Spleen (tissue), 11 donors: ENCODE measurements around the gene FRAS1. TPM values are rescaled to one million over a fixed set of nuclear protein-coding genes. Genes with fewer than 3 reads are reported as not detected.

Experiments
- DNase-seq: peaks from one replicate; pipeline ENCODE4 v3.0.0-alpha.2; 2020
- H3K27ac ChIP-seq, 8 donors: fragments of 200-600 bp; sonication (generic) in 7 of 8; 1 replicate in 4 of 8; 2 replicates in 4 of 8; pipeline versions ENCODE4 v1.5.0 to v1.8.0; 2016 to 2021; ENCODE audit warnings: inconsistent platforms in 4 of 8, mild to moderate bottlenecking in 4 of 8, moderate library complexity in 1 of 8
- H3K27me3 ChIP-seq, 7 donors: fragments of 200-600 bp; sonication (generic) in 6 of 7; replicated peaks in 1 of 7; 1 replicate in 4 of 7; 2 replicates in 3 of 7; pipeline versions ENCODE4 v1.5.0 to v1.8.0; 2016 to 2021; ENCODE audit warnings: inconsistent platforms in 3 of 7, mild to moderate bottlenecking in 1 of 7
- H3K36me3 ChIP-seq, 6 donors: fragments of 200-600 bp; sonication (generic) in 5 of 6; 1 replicate in 4 of 6; 2 replicates in 2 of 6; pipeline versions ENCODE4 v1.5.0 to v1.8.0; 2016 to 2021; ENCODE audit warnings: inconsistent platforms in 2 of 6
- H3K4me1 ChIP-seq, 6 donors: fragments of 200-600 bp; sonication (generic) in 5 of 6; 1 replicate in 3 of 6; 2 replicates in 3 of 6; pipeline versions ENCODE4 v1.5.0 to v1.8.0; 2016 to 2021; ENCODE audit warnings: inconsistent platforms in 3 of 6
- H3K4me3 ChIP-seq, 8 donors: fragments of 200-600 bp; sonication (generic) in 7 of 8; 1 replicate in 4 of 8; 2 replicates in 4 of 8; pipeline versions ENCODE4 v1.5.0 to v1.8.0; 2016 to 2021; ENCODE audit warnings: inconsistent platforms in 4 of 8, mild to moderate bottlenecking in 4 of 8, moderate library complexity in 2 of 8
- H3K9me3 ChIP-seq, 8 donors: fragments of 200-600 bp; sonication (generic) in 7 of 8; 1 replicate in 4 of 8; 2 replicates in 4 of 8; pipeline versions ENCODE4 v1.5.0 to v1.8.0; 2016 to 2021; ENCODE audit warnings: inconsistent platforms in 4 of 8
- CTCF ChIP-seq, 11 experiments: fragments of 200-600 bp in 7 of 11; fragments of 450-650 bp in 4 of 11; sonication (generic) in 4 of 11; IDR thresholded peaks in 8 of 11; conservative IDR thresholded peaks in 3 of 11; 1 replicate in 7 of 11; 2 replicates in 4 of 11; pipeline versions ENCODE4 v1.4.0 to v1.8.0; 2016 to 2021; ENCODE audit warnings: antibody characterized with exemption in 11 of 11, inconsistent platforms in 4 of 11, mild to moderate bottlenecking in 1 of 11
- POLR2A ChIP-seq, 3 donors: fragments of 450-650 bp; IDR thresholded peaks; one replicate each; pipeline ENCODE4 v1.5.1; 2017; ENCODE audit warnings: antibody characterized with exemption in 3 of 3, mild to moderate bottlenecking in 1 of 3
- POLR2AphosphoS5 ChIP-seq, 3 donors: sonication (generic); formaldehyde crosslinking; IDR thresholded peaks; one replicate each; pipeline ENCODE4 v1.5.1; 2017; ENCODE audit warnings: antibody characterized with exemption in 3 of 3
- WGBS, 5 donors: extraction: QIAGEN DNeasy Blood & Tissue Kit in 3 of 5; methylation state at CpG; one replicate each; pipeline versions ENCODE4 v1.1.5 to v1.1.7; 2013 to 2018; 5-methylcytosine and 5-hydroxymethylcytosine counted together
- intact Hi-C: fragments of 100-400 bp; cut with DNase I; formaldehyde crosslinking; loops from one replicate; pipeline ENCODE4 v1.15.0; 2023; ENCODE audit warnings: low total_unique reads
- polyA plus RNA-seq, 3 donors: library from polyadenylated mRNA; stranded (reverse); fragments of 200-250 nt; gene quantifications; one replicate each; pipeline ENCODE4 v1.2.1, GENCODE V29; 2013
- total RNA-seq, 7 donors: library from RNA; depleted of rRNA in 3 of 7; stranded (reverse); fragments of >200 nt in 3 of 7; fragmentation: NEBNext Ultra II Directional in 4 of 7; extraction: Animal tissue kit (Norgen Biotek cat#: 25700) in 4 of 7; gene quantifications; one replicate each; pipeline versions ENCODE4 v1.1.0 to v1.2.1, GENCODE V29; 2016 to 2021
- donor health status: healthy with polysubstance abuse.
- donor health status: DM: no; HTN: no; CAD: no; lungs with moderate emphysema.
- donor health status: DM: no; HTN: no; CAD: no.
- donor health status: Bipolar disorder and iron deficiency.
- donor health status: healthy.
- donor health status: DM: no; HTN: no; CAD: no.
- donor health status: DM: yes; HTN: yes; CAD: no.

Gene FRAS1
- total and polyA plus RNA-seq, 10 donors: 0.10 to 3.0 (median 1.3) TPM

GRCh38 chr4:78370631-78371372 is 313.7 kb downstream of the FRAS1 start:
- Histone ChIP-seq H3K36me3 (no peaks in the 10 kb centered on the region), H3K9me3 (no peaks in the 10 kb centered on the region), H3K27me3 (no peaks in the 10 kb centered on the region), H3K4me3 (no peak overlapping the region), H3K4me1 (no peaks in the 10 kb centered on the region), H3K27ac (no peak overlapping the region)
- intact Hi-C loops: no loop called here
- 60 to 85% (median 72%) methylated on average over 6 of the region's 6 CpGs for WGBS, 5 donors
- TF ChIP-seq POLR2A (IDR thresholded peaks at IDR 0.05): no peak
- TF ChIP-seq POLR2AphosphoS5 (IDR thresholded peaks at IDR 0.05): no peak
- TF ChIP-seq CTCF (IDR thresholded peaks at IDR 0.05 in 8 of 11, conservative IDR thresholded peaks at IDR 0.05 in 3 of 11): no peak
- no peak for DNase-seq

- no peaks in the 10 kb centered on the region for H3K9me3 ChIP-seq
- DNase-seq: no peak
- no peaks in the 10 kb centered on the region for H3K27me3 ChIP-seq
- H3K27ac ChIP-seq: no peak overlapping the region
- intact Hi-C loops: no loop called here
- H3K36me3 ChIP-seq: no peaks in the 10 kb centered on the region
- WGBS, 5 donors: 87 to 92% (median 88%) methylated on average over 5 of the region's 5 CpGs
- no peak overlapping the region for H3K4me3 ChIP-seq
- no peaks in the 10 kb centered on the region for H3K4me1 ChIP-seq
- TF ChIP-seq CTCF (IDR thresholded peaks at IDR 0.05 in 8 of 11, conservative IDR thresholded peaks at IDR 0.05 in 3 of 11): no peak
- TF ChIP-seq POLR2A (IDR thresholded peaks at IDR 0.05): no peak
- no peak for TF ChIP-seq POLR2AphosphoS5 (IDR thresholded peaks at IDR 0.05)
These were observed 315.3 kb downstream of the FRAS1 start for GRCh38 chr4:78372355-78372988.

GRCh38 chr4:78377555-78377954 is 320.4 kb downstream of the FRAS1 start:
- no peaks in the 10 kb centered on the region for H3K9me3 ChIP-seq
- no peak overlapping the region for H3K4me3 ChIP-seq
- no peak for DNase-seq
- H3K4me1 ChIP-seq: no peaks in the 10 kb centered on the region
- 85 to 89% (median 88%) methylated on average over 2 of the region's 2 CpGs for WGBS, 5 donors
- no peak overlapping the region for H3K27ac ChIP-seq
- no peaks in the 10 kb centered on the region for H3K27me3 ChIP-seq
- no peak for TF ChIP-seq CTCF (IDR thresholded peaks at IDR 0.05 in 8 of 11, conservative IDR thresholded peaks at IDR 0.05 in 3 of 11)
- no peak for TF ChIP-seq POLR2A (IDR thresholded peaks at IDR 0.05)
- no peak for TF ChIP-seq POLR2AphosphoS5 (IDR thresholded peaks at IDR 0.05)
- H3K36me3 ChIP-seq: no peaks in the 10 kb centered on the region
- intact Hi-C loops: no loop called here

GRCh38 chr4:78379040-78379439 is 321.9 kb downstream of the FRAS1 start:
- intact Hi-C loops: no loop called here
- no peak for DNase-seq
- no peaks in the 10 kb centered on the region for H3K27me3 ChIP-seq
- no peak overlapping the region for H3K4me3 ChIP-seq
- no peaks in the 10 kb centered on the region for H3K9me3 ChIP-seq
- H3K27ac ChIP-seq: no peak overlapping the region
- H3K4me1 ChIP-seq: no peaks in the 10 kb centered on the region
- TF ChIP-seq POLR2A (IDR thresholded peaks at IDR 0.05): no peak
- TF ChIP-seq CTCF (IDR thresholded peaks at IDR 0.05 in 8 of 11, conservative IDR thresholded peaks at IDR 0.05 in 3 of 11): no peak
- TF ChIP-seq POLR2AphosphoS5 (IDR thresholded peaks at IDR 0.05): no peak
- no peaks in the 10 kb centered on the region for H3K36me3 ChIP-seq
- 69 to 86% (median 73%) methylated on average over 4 of the region's 4 CpGs for WGBS, 5 donors
